K562 (cell line): ENCODE measurements around the gene DAO. TPM values are rescaled to one million over a fixed set of nuclear protein-coding genes. Genes with fewer than 3 reads are reported as not detected.

Source experiments
- ATAC-seq: fragments of 200-7000 bp; cut with Tn5 transposase; 3 replicates; pipeline ENCODE4 v1.9.1; 2020; ENCODE audit warnings: moderate library complexity
- BruUV-seq: library from RNA; stranded (reverse); fragments of 400-500 nt; replicated peaks from 2 replicates; lab custom pipeline; 2021; lab: Mats Ljungman, UMichigan
- CTCF ChIA-PET: fragments of 300-600 bp; formaldehyde crosslinking; extraction: SDS; loops from one replicate; lab custom pipeline; 2021; ENCODE audit warnings: low intra/inter-chr PET ratio; lab: Yijun Ruan, JAX
- POLR2A ChIA-PET: fragments of 300-600, 350-650 bp; sonication (Branson Sonifier 250); formaldehyde crosslinking; extraction: SDS; loops from one replicate; lab custom pipeline; 2021; ENCODE audit warnings: antibody characterized with exemption, inconsistent platforms; lab: Yijun Ruan, JAX
- DNase-seq, 4 experiments: peaks; one replicate each; pipeline versions ENCODE4 v3.0.0 to v3.0.0-alpha.2; 2011 to 2018; ENCODE audit warnings: low spot score in 3 of 4, mixed read lengths in 3 of 4; ENCODE audit errors: extremely low read depth in 1 of 4
- FAIRE-seq: peaks from 2 replicates; lab custom pipeline; 2011; peaks lifted over from hg19 to GRCh38; lab: Jason Lieb, UNC
- H2AFZ ChIP-seq: 2 replicates; pipeline ENCODE4 v1.6.0; 2011; ENCODE audit warnings: low read depth, low read length, control low read depth, inconsistent platforms
- H3K27ac ChIP-seq: fragments of 200-600 bp; 3 replicates; pipeline ENCODE4 v1.8.0; 2011; ENCODE audit warnings: low read depth, mild to moderate bottlenecking, control low read depth, inconsistent platforms, low read length, moderate library complexity, mixed read lengths; ENCODE audit errors: extremely low read depth
- H3K27me3 ChIP-seq, 2 experiments: fragments of 300-600 bp in 1 of 2; 2 replicates in 1 of 2; 3 replicates in 1 of 2; pipeline versions ENCODE4 v1.6.0 to v1.8.0; 2011; ENCODE audit warnings: inconsistent platforms in 2 of 2, low read length in 2 of 2, mild to moderate bottlenecking in 1 of 2, mixed read lengths in 1 of 2, moderate library complexity in 1 of 2; ENCODE audit not compliant: control insufficient read depth in 2 of 2, insufficient read depth in 2 of 2
- H3K36me3 ChIP-seq: fragments of 300-600 bp; 3 replicates; pipeline ENCODE4 v1.8.0; 2011; ENCODE audit warnings: mild to moderate bottlenecking, low read length, inconsistent platforms; ENCODE audit not compliant: control insufficient read depth, insufficient read depth
- H3K4me1 ChIP-seq, 2 experiments: fragments of 200-600 bp in 1 of 2; replicated peaks in 1 of 2; 2 replicates in 1 of 2; 3 replicates in 1 of 2; pipeline versions ENCODE4 v1.5.1 to v1.8.0; 2011; ENCODE audit warnings: inconsistent platforms in 2 of 2, low read length in 2 of 2, mild to moderate bottlenecking in 1 of 2, mixed read lengths in 1 of 2, moderate library complexity in 1 of 2; ENCODE audit not compliant: control insufficient read depth in 2 of 2, insufficient read depth in 2 of 2
- H3K4me2 ChIP-seq: 2 replicates; pipeline ENCODE4 v1.6.1; 2011; ENCODE audit warnings: low read length, control low read depth, inconsistent platforms, mixed read lengths; ENCODE audit not compliant: insufficient read depth
- H3K4me3 ChIP-seq: fragments of 200-600 bp; sonication (generic), shearing (Covaris generic); 2 replicates; pipeline ENCODE4 v1.5.1; 2016; ENCODE audit warnings: control low read depth, inconsistent platforms
- H3K79me2 ChIP-seq: fragments of 200-600 bp; 3 replicates; pipeline ENCODE4 v1.8.0; 2011; ENCODE audit warnings: low read length, inconsistent platforms; ENCODE audit not compliant: control insufficient read depth, insufficient read depth
- H3K9ac ChIP-seq, 2 experiments: 2 replicates each; pipeline versions ENCODE4 v1.6.0 to v1.6.1; 2011; ENCODE audit warnings: low read depth in 2 of 2, low read length in 2 of 2, control low read depth in 1 of 2, inconsistent platforms in 1 of 2, mild to moderate bottlenecking in 1 of 2, mixed read lengths in 1 of 2; ENCODE audit not compliant: insufficient read depth in 1 of 2
- H3K9me1 ChIP-seq: one replicate; pipeline ENCODE4 v1.6.0; 2011; ENCODE audit warnings: inconsistent platforms, mild to moderate bottlenecking, low read length, moderate library complexity; ENCODE audit not compliant: control insufficient read depth, insufficient read depth
- H3K9me3 ChIP-seq: replicated peaks from 2 replicates; pipeline ENCODE4 v1.5.1; 2011; ENCODE audit warnings: low read depth, low read length, inconsistent platforms; ENCODE audit not compliant: control insufficient read depth, insufficient read depth
- H4K20me1 ChIP-seq: replicated peaks from 2 replicates; pipeline ENCODE4 v1.6.1; 2011; ENCODE audit warnings: low read length, inconsistent platforms, mixed read lengths; ENCODE audit not compliant: control insufficient read depth, insufficient read depth
- CBX3 ChIP-seq, 2 experiments: IDR thresholded peaks; 1 replicate in 1 of 2; 2 replicates in 1 of 2; pipeline ENCODE4 v1.6.1; 2012; ENCODE audit warnings: inconsistent platforms in 2 of 2, low read length in 2 of 2, borderline replicate concordance in 1 of 2, control low read depth in 1 of 2
- KLF13 ChIP-seq: fragments of 450-650 bp; IDR thresholded peaks from 2 replicates; pipeline ENCODE4 v1.6.1; 2016; ENCODE audit warnings: missing genetic modification characterization, low read depth, mild to moderate bottlenecking, missing compliant biosample characterization, moderate library complexity, borderline replicate concordance
- LEF1 ChIP-seq: fragments of 450-650 bp; IDR thresholded peaks from 2 replicates; pipeline ENCODE4 v1.6.1; 2016; ENCODE audit warnings: mild to moderate bottlenecking
- MYC ChIP-seq, 2 experiments: fragments of 250-450 bp in 1 of 2; sonication (Bioruptor Pico) in 1 of 2; IDR thresholded peaks; 2 replicates each; pipeline versions ENCODE4 v1.5.1 to v1.6.1; 2012 to 2021; ENCODE audit warnings: low read depth in 2 of 2, borderline replicate concordance in 1 of 2, improper control_type of control experiment in 1 of 2, low read length in 1 of 2, mild to moderate bottlenecking in 1 of 2, moderate library complexity in 1 of 2
- NEUROD1 ChIP-seq: fragments of 150-350 bp; IDR thresholded peaks from 2 replicates; pipeline ENCODE4 v1.6.1; 2014; ENCODE audit warnings: borderline replicate concordance, low read length, low read depth; ENCODE audit not compliant: partially characterized antibody
- NFE2 ChIP-seq: IDR thresholded peaks from 2 replicates; pipeline ENCODE4 v1.6.1; 2014; ENCODE audit warnings: antibody characterized with exemption, low read depth
- RBM14 ChIP-seq: fragments of 200-400 bp; formaldehyde crosslinking; IDR thresholded peaks from 2 replicates; pipeline ENCODE4 v1.6.1; 2018; ENCODE audit warnings: low read depth, mild to moderate bottlenecking, low read length, moderate library complexity, borderline replicate concordance; ENCODE audit not compliant: insufficient read depth
- RFX7 ChIP-seq: fragments of 250-450 bp; sonication (Bioruptor Pico); IDR thresholded peaks from 2 replicates; pipeline ENCODE4 v1.5.1; 2021; ENCODE audit warnings: mild to moderate bottlenecking
- SIN3A ChIP-seq, 2 experiments: fragments of 150-350 bp in 1 of 2; IDR thresholded peaks; 2 replicates each; pipeline ENCODE4 v1.6.1; 2011 to 2016; ENCODE audit warnings: borderline replicate concordance in 2 of 2, low read depth in 2 of 2, low read length in 2 of 2, mild to moderate bottlenecking in 2 of 2, moderate library complexity in 2 of 2; ENCODE audit not compliant: control insufficient read depth in 1 of 2
- SMC3 ChIP-seq: conservative IDR thresholded peaks from 2 replicates; pipeline ENCODE4 v1.6.1; 2011; ENCODE audit warnings: low read depth, low read length, improper control_type of control experiment; ENCODE audit not compliant: insufficient read depth
- SNAPC5 ChIP-seq: fragments of 250-450 bp; sonication (Bioruptor Pico); IDR thresholded peaks from 2 replicates; pipeline ENCODE4 v1.8.0; 2021; ENCODE audit warnings: moderate library complexity, mild to moderate bottlenecking, inconsistent platforms
- UBTF ChIP-seq, 2 experiments: IDR thresholded peaks; 2 replicates each; pipeline ENCODE4 v1.6.1; 2012; ENCODE audit warnings: improper control_type of control experiment in 2 of 2, low read depth in 2 of 2, low read length in 2 of 2, borderline replicate concordance in 1 of 2
- ZFP1 ChIP-seq: fragments of 450-650 bp; formaldehyde crosslinking; IDR thresholded peaks from 2 replicates; pipeline ENCODE4 v1.4.0; 2020; ENCODE audit warnings: mild to moderate bottlenecking, mixed read lengths
- ZNF282 ChIP-seq: sonication (generic); formaldehyde crosslinking; IDR thresholded peaks from 2 replicates; pipeline ENCODE4 v1.8.1; 2023; ENCODE audit warnings: missing genetic modification reagents
- WGBS: fragments of 100-300 bp; shearing (Covaris generic); methylation state at CpG from one replicate; pipeline ENCODE4 v1.1.6; 2016; ENCODE audit warnings: low coverage, mixed read lengths; ENCODE audit not compliant: insufficient coverage; ENCODE audit errors: missing lambda C conversion rate; 5-methylcytosine and 5-hydroxymethylcytosine counted together
- in situ Hi-C: fragments of 300-500 bp; cut with MboI; formaldehyde crosslinking; loops from 4 replicates; pipeline ENCODE4 v1.15.0; 2018; ENCODE audit warnings: inconsistent platforms, mixed read lengths
- intact Hi-C: fragments of 100-400 bp; cut with micrococcal nuclease; formaldehyde crosslinking; loops from 2 replicates; pipeline ENCODE4 v1.14.2; 2022
- polyA plus RNA-seq, 8 experiments: library from polyadenylated mRNA; depleted of rRNA in 4 of 8; stranded (reverse) in 5 of 8; unstranded in 3 of 8; fragments of >200 nt; fragmentation: Nextera tagmentation in 2 of 8; fragmentation: Illumina TruSeq in 1 of 8; extraction: Ambion mirVana in 2 of 8; extraction: Trizol in 1 of 8; gene quantifications; 2 replicates each; pipeline versions ENCODE4 v1.2.1 to v1.2.3, GENCODE V29; 2011 to 2014; ENCODE audit warnings: inconsistent platforms in 1 of 8, missing spikeins in 1 of 8
- total RNA-seq, 7 experiments: library from RNA; depleted of rRNA in 6 of 7; stranded (reverse); fragments of >200 nt in 6 of 7; fragmentation: Illumina TruSeq in 2 of 7; extraction: Trizol in 2 of 7; gene quantifications; 2 replicates each; pipeline versions ENCODE4 v1.2.1 to v1.2.3, GENCODE V29; 2011 to 2021; ENCODE audit warnings: low replicate concordance in 1 of 7
- TF ChIP-seq, protein P1 (sequence below): fragments of 250-450 bp; sonication (Bioruptor Pico); IDR thresholded peaks from 2 replicates; pipeline ENCODE4 v1.5.0; 2021; ENCODE audit warnings: mild to moderate bottlenecking, borderline replicate concordance

Gene DAO
- total and polyA plus RNA-seq, 9 of the 15 experiments (the other 6 are each of a cell fraction or from before 2014, with no cell fraction given), result not detected

- H3K4me2 ChIP-seq, result peak overlapping the region; percentile 48
- no peaks in the 10 kb centered on the region for H3K9me3 ChIP-seq
- H3K27me3 ChIP-seq, result no peaks in the 10 kb centered on the region
- CTCF ChIA-PET, result no interaction called here
- H4K20me1 ChIP-seq, result no peaks in the 10 kb centered on the region
- no peaks in the 10 kb centered on the region for H3K79me2 ChIP-seq
- H3K27ac ChIP-seq, result peak overlapping the region; percentile 79
- peak; percentile 65 to 89 (median 77) for DNase-seq
- H3K36me3 ChIP-seq, result no peaks in the 10 kb centered on the region; the same call in 2 of the 3 replicates
- peaks cover 10 to 18% of the 10 kb centered on the region in 2 experiments for H3K4me1 ChIP-seq
- peak overlapping the region; percentile 30 to 54; a peak in 3 of 4 replicates for H3K9ac ChIP-seq
- ATAC-seq, result peak; percentile 96
- intact Hi-C loops (no loop called here), in situ Hi-C loops (no loop called here)
- POLR2A ChIA-PET, result interaction anchor here (0.6 to 1.4 kb wide), 6 partner anchors 10 to 308 kb away, joined by 3 to 5 read pairs (median 4); no protein-coding TSS in a partner anchor
- FAIRE-seq, result peak; percentile 96
- H3K4me3 ChIP-seq, result no peak overlapping the region
- BruUV-seq, result no TSS peak
- peak overlapping the region; percentile 79 for H2AFZ ChIP-seq
- H3K9me1 ChIP-seq, result no peaks in the 10 kb centered on the region
- WGBS, result 24% methylated on average over 14 of the region's 14 CpGs
- no peak for TF ChIP-seq SMC3
- TF ChIP-seq CBX3 (IDR thresholded peaks at IDR 0.05; ENCODE audit: borderline replicate concordance in 1 of 2, low read length in 2 of 2), result no peak; a peak in 1 of 3 replicates
- no peak for TF ChIP-seq ZFP1 (CRISPR knock-in tag)
- peak; percentile 73 for TF ChIP-seq NEUROD1
- no peak for TF ChIP-seq SNAPC5 (CRISPR knock-in tag)
- TF ChIP-seq ZNF282 (CRISPR knock-in tag), result no peak
- peak; percentile 27; the same call in 1 of the 2 replicates for TF ChIP-seq KLF13
- TF ChIP-seq, protein P1, sequence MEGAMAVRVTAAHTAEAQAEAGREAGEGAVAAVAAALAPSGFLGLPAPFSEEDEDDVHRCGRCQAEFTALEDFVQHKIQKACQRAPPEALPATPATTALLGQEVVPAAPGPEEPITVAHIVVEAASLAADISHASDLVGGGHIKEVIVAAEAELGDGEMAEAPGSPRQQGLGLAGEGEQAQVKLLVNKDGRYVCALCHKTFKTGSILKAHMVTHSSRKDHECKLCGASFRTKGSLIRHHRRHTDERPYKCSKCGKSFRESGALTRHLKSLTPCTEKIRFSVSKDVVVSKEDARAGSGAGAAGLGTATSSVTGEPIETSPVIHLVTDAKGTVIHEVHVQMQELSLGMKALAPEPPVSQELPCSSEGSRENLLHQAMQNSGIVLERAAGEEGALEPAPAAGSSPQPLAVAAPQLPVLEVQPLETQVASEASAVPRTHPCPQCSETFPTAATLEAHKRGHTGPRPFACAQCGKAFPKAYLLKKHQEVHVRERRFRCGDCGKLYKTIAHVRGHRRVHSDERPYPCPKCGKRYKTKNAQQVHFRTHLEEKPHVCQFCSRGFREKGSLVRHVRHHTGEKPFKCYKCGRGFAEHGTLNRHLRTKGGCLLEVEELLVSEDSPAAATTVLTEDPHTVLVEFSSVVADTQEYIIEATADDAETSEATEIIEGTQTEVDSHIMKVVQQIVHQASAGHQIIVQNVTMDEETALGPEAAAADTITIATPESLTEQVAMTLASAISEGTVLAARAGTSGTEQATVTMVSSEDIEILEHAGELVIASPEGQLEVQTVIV, result no peak
- no peak for TF ChIP-seq RFX7 (CRISPR knock-in tag)
- TF ChIP-seq UBTF (IDR thresholded peaks at IDR 0.05; ENCODE audit: borderline replicate concordance in 1 of 2, low read depth in 2 of 2, low read length in 2 of 2), result peak in 1 of 2 experiments; percentile 38; a peak in 1 of 4 replicates
- TF ChIP-seq NFE2, result peak; percentile 98
- no peak for TF ChIP-seq RBM14
- no peak for TF ChIP-seq SIN3A (IDR thresholded peaks at IDR 0.05; ENCODE audit: borderline replicate concordance in 2 of 2, control insufficient read depth in 1 of 2, low read depth in 2 of 2, low read length in 2 of 2)
- 0 out of 2 replicates have a peak, but pooled peaks have one; percentile 60 for TF ChIP-seq MYC (IDR thresholded peaks at IDR 0.05; ENCODE audit: low read depth, low read length)
- TF ChIP-seq MYC (CRISPR knock-in tag; IDR thresholded peaks at IDR 0.05; ENCODE audit: borderline replicate concordance, low read depth), result no peak
- peak; percentile 71 for TF ChIP-seq LEF1
Measured at GRCh38 chr12:108838194-108839017, 41.5 kb upstream of the DAO start.
